Vagina (tissue), 2 donors: ENCODE data around the gene CPAMD8. TPM values are rescaled to one million over a fixed set of nuclear protein-coding genes. Genes with fewer than 3 reads are reported as not detected.

ENCODE experiments used
- DNase-seq, 2 donors: peaks; one replicate each; pipeline ENCODE4 v3.0.0-alpha.2; 2017; ENCODE audit errors: extremely low spot score in 2 of 2
- H3K27ac ChIP-seq: fragments of 200-600 bp; sonication (generic); one replicate; pipeline ENCODE4 v1.5.1; 2019
- H3K27me3 ChIP-seq: fragments of 200-600 bp; sonication (generic); one replicate; pipeline ENCODE4 v1.5.1; 2019
- H3K36me3 ChIP-seq, 2 donors: fragments of 200-600 bp; sonication (generic); one replicate each; pipeline ENCODE4 v1.5.1; 2017 to 2019
- H3K4me1 ChIP-seq: fragments of 200-600 bp; sonication (generic); one replicate; pipeline ENCODE4 v1.5.1; 2019
- H3K4me3 ChIP-seq, 2 donors: fragments of 200-600 bp; sonication (generic); 1 replicate in 1 of 2; 2 replicates in 1 of 2; pipeline ENCODE4 v1.5.1; 2016 to 2019
- H3K9me3 ChIP-seq: fragments of 200-600 bp; sonication (generic); one replicate; pipeline ENCODE4 v1.5.1; 2019
- CTCF ChIP-seq, 3 experiments: fragments of 450-650 bp in 2 of 3; fragments of 200-600 bp in 1 of 3; sonication (generic) in 1 of 3; IDR thresholded peaks; one replicate each; pipeline ENCODE4 v1.5.1; 2017 to 2019; ENCODE audit warnings: antibody characterized with exemption in 3 of 3, mild to moderate bottlenecking in 2 of 3, moderate library complexity in 2 of 3
- POLR2A ChIP-seq, 2 donors: fragments of 450-650 bp; IDR thresholded peaks; one replicate each; pipeline ENCODE4 v1.6.1; 2017; ENCODE audit warnings: antibody characterized with exemption in 2 of 2, mild to moderate bottlenecking in 2 of 2, moderate library complexity in 2 of 2
- POLR2AphosphoS5 ChIP-seq, 2 donors: sonication (generic); formaldehyde crosslinking; IDR thresholded peaks; one replicate each; pipeline ENCODE4 v1.9.0; 2017; ENCODE audit warnings: antibody characterized with exemption in 2 of 2, mild to moderate bottlenecking in 2 of 2, low read depth in 1 of 2; ENCODE audit not compliant: insufficient read depth in 1 of 2
- intact Hi-C: fragments of 100-400 bp; cut with DNase I; formaldehyde crosslinking; loops from one replicate; pipeline ENCODE4 v1.15.1; 2023
- total RNA-seq: library from RNA; depleted of rRNA; stranded (reverse); fragments of >200 nt; gene quantifications from one replicate; pipeline ENCODE4 v1.2.3, GENCODE V29; 2016

The CPAMD8 gene
- total RNA-seq, 1 donor from 2014 or later = 16.0 TPM

GRCh38 chr19:16904599-16904998 is 122.0 kb downstream of the CPAMD8 start:
- TF ChIP-seq POLR2A (IDR thresholded peaks at IDR 0.05) (no peak), CTCF (IDR thresholded peaks at IDR 0.05) (no peak), POLR2AphosphoS5 (IDR thresholded peaks at IDR 0.05; ENCODE audit: insufficient read depth in 1 of 2, low read depth in 1 of 2) (no peak)
- intact Hi-C loops = no loop called here
- H3K36me3 ChIP-seq = no peaks in the 10 kb centered on the region
- H3K27ac ChIP-seq = no peak overlapping the region
- no peaks in the 10 kb centered on the region for H3K4me1 ChIP-seq
- no peaks in the 10 kb centered on the region for H3K9me3 ChIP-seq
- H3K27me3 ChIP-seq = no peaks in the 10 kb centered on the region
- DNase-seq = no peak
- no peak overlapping the region for H3K4me3 ChIP-seq

DNA sequence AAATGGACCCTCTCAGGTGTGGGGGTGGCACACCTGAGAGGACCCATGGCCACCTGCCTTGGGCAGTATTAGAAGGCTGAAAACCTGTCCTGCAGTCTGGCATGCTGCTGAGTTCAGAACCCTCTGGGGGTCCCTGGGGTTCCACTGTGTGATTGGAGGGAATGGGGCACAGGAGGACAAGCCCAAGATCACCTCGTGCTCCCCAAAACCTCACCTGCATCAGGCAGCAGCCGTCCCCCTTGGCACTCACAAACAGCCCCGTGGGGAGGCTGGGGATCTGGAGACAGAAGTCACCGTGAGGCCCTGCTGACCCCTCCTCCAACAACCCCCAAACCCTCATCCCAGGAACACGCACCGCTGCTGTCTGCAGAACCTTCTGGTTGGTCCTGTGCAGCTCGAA is 123.3 kb downstream of the CPAMD8 start:
- H3K36me3 ChIP-seq = no peaks in the 10 kb centered on the region
- no peak for DNase-seq
- intact Hi-C loops = no loop called here
- no peak for TF ChIP-seq POLR2A (IDR thresholded peaks at IDR 0.05)
- no peak for TF ChIP-seq POLR2AphosphoS5 (IDR thresholded peaks at IDR 0.05; ENCODE audit: insufficient read depth in 1 of 2, low read depth in 1 of 2)
- TF ChIP-seq CTCF (IDR thresholded peaks at IDR 0.05) = no peak
- no peaks in the 10 kb centered on the region for H3K9me3 ChIP-seq
- no peaks in the 10 kb centered on the region for H3K27me3 ChIP-seq
- no peak overlapping the region for H3K4me3 ChIP-seq
- H3K4me1 ChIP-seq = no peaks in the 10 kb centered on the region
- H3K27ac ChIP-seq = no peak overlapping the region

DNA sequence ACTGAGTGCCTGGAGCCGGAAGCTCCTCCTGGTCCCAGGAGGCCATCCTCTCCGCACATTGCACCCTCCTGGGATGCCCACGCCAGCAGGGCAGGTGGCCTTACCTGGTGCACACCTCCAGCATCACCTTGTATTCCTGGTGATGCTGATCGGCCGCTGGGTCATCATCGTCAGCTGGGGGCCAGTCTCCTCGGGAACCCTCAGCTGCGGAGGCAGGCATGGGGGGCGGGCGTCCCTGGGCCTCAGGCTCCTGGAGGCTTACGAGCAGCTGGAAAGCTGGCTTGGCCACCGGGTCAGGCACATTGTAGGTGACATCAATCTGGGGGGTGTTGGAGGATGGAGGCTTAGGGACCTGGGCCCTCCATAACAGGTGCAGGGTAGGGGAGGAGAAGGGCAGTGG is 124.1 kb downstream of the CPAMD8 start:
- Histone ChIP-seq H3K4me3 (no peak overlapping the region), H3K9me3 (no peaks in the 10 kb centered on the region), H3K4me1 (no peaks in the 10 kb centered on the region), H3K27me3 (no peaks in the 10 kb centered on the region), H3K36me3 (no peaks in the 10 kb centered on the region), H3K27ac (no peak overlapping the region)
- intact Hi-C loops = no loop called here
- no peak for TF ChIP-seq POLR2A (IDR thresholded peaks at IDR 0.05)
- TF ChIP-seq CTCF (IDR thresholded peaks at IDR 0.05) = no peak
- no peak for TF ChIP-seq POLR2AphosphoS5 (IDR thresholded peaks at IDR 0.05; ENCODE audit: insufficient read depth in 1 of 2, low read depth in 1 of 2)
- DNase-seq = no peak

- intact Hi-C loops = no loop called here
Measured at GRCh38 chr19:16901491-16902175, 125.0 kb downstream of the CPAMD8 start.

More at GRCh38 chr19:16901491-16902175, 125.0 kb downstream of the CPAMD8 start:
- DNase-seq = no peak
- no peaks in the 10 kb centered on the region for H3K9me3 ChIP-seq
- H3K27me3 ChIP-seq = no peaks in the 10 kb centered on the region
- no peak for TF ChIP-seq POLR2A (IDR thresholded peaks at IDR 0.05)
- no peak for TF ChIP-seq POLR2AphosphoS5 (IDR thresholded peaks at IDR 0.05; ENCODE audit: insufficient read depth in 1 of 2, low read depth in 1 of 2)
- no peak for TF ChIP-seq CTCF (IDR thresholded peaks at IDR 0.05)
- H3K4me3 ChIP-seq = no peak overlapping the region
- peaks cover 2% of the 10 kb centered on the region for H3K4me1 ChIP-seq
- no peak overlapping the region for H3K27ac ChIP-seq
- no peaks in the 10 kb centered on the region for H3K36me3 ChIP-seq
